Muscle of arm (tissue), 14 donors: ENCODE measurements around the gene GPR89B. TPM values are rescaled to one million over a fixed set of nuclear protein-coding genes. Genes with fewer than 3 reads are reported as not detected.
"Not testable (repeated sequence)": the region's sequence is repeated elsewhere in the genome, so short reads cannot be mapped to it uniquely, and the experiment has no call there.

Source experiments
- DNase-seq: peaks from one replicate; pipeline ENCODE4 v3.0.0-alpha.2; 2013
- long read RNA-seq, 11 donors: transcript quantifications; one replicate each; lab custom pipeline, GENCODE V29; 2026
- polyA plus RNA-seq, 12 donors: library from polyadenylated mRNA; unstranded; fragments of 120-200 nt; gene quantifications; one replicate each; pipeline ENCODE4 v1.2.1, GENCODE V29; 2013; ENCODE audit not compliant: insufficient read length in 12 of 12

The GPR89B gene
- polyA plus RNA-seq: 10 to 100 TPM in 11 of 12 donors, not detected in 1; 12.8 to 29.6 (median 22.2) TPM
- long read RNA-seq, donor 1, partial matches to known transcripts: 0 of 2 reads
- long read RNA-seq, donor 1, other reads (novel, unspliced or antisense): 0 of 2 reads
- long read RNA-seq, donor 2, transcript GPR89B-201 (14 exons, 1,934 nt): major isoform, 6 of 6 reads
- long read RNA-seq, donor 2, partial matches to known transcripts: 0 of 6 reads
- long read RNA-seq, donor 2, other reads (novel, unspliced or antisense): 0 of 6 reads
- long read RNA-seq, donor 3, partial matches to known transcripts: 0 of 2 reads
- long read RNA-seq, donor 3, other reads (novel, unspliced or antisense): 0 of 2 reads
- long read RNA-seq, donor 4, partial matches to known transcripts: 0 of 4 reads
- long read RNA-seq, donor 4, other reads (novel, unspliced or antisense): 0 of 4 reads
- long read RNA-seq, donor 5, transcript GPR89B-201 (14 exons, 1,934 nt): major isoform, 5 of 6 reads
- long read RNA-seq, donor 5, partial matches to known transcripts: 0 of 6 reads
- long read RNA-seq, donor 5, other reads (novel, unspliced or antisense): 0 of 6 reads
- long read RNA-seq, donor 6, partial matches to known transcripts: 0 of 1 reads
- long read RNA-seq, donor 6, other reads (novel, unspliced or antisense): 0 of 1 reads
- long read RNA-seq, donor 7: 0 reads
- long read RNA-seq, donor 8, transcript GPR89B-201 (14 exons, 1,934 nt): major isoform, 7 of 10 reads
- long read RNA-seq, donor 8, partial matches to known transcripts: 0 of 10 reads
- long read RNA-seq, donor 8, other reads (novel, unspliced or antisense): 0 of 10 reads
- long read RNA-seq, donor 9, partial matches to known transcripts: 0 of 1 reads
- long read RNA-seq, donor 9, other reads (novel, unspliced or antisense): 0 of 1 reads
- long read RNA-seq, donor 10, transcript GPR89B-201 (14 exons, 1,934 nt): major isoform, 5 of 5 reads
- long read RNA-seq, donor 10, partial matches to known transcripts: 0 of 5 reads
- long read RNA-seq, donor 10, other reads (novel, unspliced or antisense): 0 of 5 reads
- long read RNA-seq, donor 11, partial matches to known transcripts: 0 of 3 reads
- long read RNA-seq, donor 11, other reads (novel, unspliced or antisense): 0 of 3 reads

GRCh38 chr1:147928236-147929132, at the start of gene GPR89B:
GPR89B (plus strand) TSS chr1:147928420; CDS start chr1:147928537, 117 bp downstream.
- DNase-seq: peak; percentile 67

DNA sequence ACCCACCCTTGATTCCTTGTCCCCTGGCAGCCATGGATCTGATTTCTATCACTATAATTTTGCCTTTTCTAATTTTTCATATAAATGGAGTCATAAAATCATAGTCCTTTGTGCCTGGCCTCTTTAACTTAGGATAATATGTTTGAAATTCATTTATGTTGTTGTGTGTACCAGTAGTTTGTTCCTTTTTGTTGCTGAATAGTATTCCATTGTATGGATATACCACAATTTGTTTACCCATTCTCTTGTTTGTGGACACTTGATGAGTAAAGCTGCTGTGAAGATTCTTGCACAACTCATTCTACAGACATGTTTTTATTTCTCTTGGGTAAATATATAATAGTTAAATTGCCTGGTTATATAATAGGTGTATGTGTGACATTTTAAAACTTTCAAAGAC, 48.3 kb upstream of the GPR89B start:
- DNase-seq: no peak

- DNase-seq: no peak
Observed at GRCh38 chr1:147882535-147882934, 45.7 kb upstream of the GPR89B start.

DNA sequence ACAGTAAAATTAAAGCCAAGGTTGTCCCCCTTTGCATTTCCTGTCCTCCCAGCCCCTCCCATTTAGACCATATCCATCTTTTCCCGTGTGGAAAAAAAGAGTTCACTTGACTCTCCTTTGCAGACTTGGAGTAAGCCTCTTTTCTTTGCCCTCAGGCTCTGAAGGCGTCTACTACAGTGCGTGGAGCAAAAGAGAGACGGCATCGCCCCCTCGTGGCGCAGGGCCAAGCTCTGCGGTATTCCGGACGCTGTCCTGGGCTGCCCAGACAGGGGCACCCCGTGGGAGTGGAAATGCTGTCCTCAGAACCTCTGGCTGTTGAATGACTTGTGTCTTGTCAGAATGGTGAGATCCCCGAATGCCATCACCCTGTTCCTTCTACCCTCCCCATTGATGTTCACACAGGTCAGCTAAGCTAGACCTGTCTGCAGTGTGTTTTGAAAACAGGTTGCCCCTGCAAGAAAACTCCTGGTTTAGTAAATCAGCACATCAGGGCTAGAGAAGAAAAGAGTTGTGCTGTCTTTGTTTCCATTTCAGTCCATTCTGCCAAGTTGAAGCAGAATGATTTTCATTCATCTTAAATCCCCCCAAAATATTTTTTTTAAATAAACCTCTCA, 37.9 kb upstream of the GPR89B start:
- peak; percentile 35 for DNase-seq

DNA sequence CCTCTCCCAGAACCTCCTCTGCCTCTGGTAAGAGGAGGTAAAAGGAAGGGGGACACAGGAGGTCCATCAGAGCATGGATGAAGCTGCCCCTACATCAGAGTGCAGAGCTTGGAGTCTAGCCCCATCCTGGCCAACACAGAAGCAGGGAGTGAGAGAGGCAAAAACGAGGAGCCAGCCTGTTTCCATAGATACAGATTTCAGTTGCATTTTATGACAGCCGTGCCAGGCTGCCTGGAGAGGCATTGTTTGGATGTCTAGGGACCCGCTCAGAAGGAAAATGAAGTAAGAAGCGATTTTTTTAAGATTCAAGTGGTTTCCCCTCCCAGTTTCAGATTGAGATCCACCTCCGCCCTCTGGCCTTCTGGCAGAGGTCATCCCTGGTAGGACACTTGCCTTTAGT, 37.1 kb upstream of the GPR89B start:
- DNase-seq: no peak

DNA sequence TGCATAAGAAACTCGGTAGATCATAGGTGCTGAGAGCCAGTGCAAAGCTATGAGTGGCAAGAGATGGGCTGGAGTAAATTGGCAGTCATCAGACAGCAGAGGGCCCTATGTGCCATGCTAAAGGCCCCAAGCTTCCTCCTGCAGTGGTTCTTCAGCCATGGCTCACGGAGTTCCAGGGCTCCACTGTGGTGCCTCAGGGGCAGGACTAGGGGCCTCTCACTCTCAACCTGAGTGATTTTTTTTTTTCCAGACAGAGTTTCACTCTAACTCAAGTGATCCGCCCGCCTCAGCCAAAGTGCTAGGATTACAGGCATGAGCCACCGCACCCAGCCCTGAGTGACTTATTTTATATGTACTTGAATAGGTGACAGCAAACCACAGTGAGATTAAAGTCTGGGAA, 36.0 kb upstream of the GPR89B start:
- DNase-seq: no peak

- peak; percentile 51 for DNase-seq
Observed at GRCh38 chr1:147892731-147893214, 35.4 kb upstream of the GPR89B start.

- DNase-seq: no peak
Observed at GRCh38 chr1:147895123-147895522, 33.1 kb upstream of the GPR89B start.

DNA sequence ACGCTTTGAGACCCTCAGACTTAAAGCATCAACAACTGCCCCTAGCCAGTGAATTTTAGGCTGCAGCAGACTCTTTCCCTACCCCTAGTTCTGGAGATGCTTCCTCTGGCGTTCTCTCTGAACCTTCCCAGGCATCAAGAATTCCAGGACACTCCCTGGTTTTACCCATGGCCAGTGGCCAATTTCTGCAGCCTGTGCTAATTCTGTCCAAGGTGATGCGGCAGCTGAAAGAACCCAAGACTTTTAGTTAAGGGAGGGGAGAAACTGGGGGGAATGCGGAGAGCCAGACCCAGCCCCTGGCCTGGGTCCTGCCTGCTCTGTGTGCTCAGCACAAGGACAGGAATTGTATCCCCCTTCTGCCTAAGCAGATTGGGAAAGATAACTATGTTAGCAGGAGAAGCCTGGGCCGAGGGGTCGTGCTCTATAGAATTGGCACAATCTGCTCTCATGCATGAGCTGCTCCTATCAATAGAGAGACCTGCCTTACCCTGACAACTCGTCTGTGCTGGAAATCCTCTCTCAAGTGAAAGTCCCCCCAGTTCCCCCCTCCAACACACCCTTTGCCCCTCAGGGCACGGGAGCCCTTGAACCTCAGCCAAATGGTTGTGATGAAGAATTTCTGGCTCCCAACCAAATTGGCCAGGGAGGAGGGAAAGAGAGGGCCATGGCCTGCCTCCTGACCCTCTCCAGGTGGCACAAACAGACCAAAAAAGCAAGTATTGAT, 31.0 kb upstream of the GPR89B start:
- DNase-seq: no peak

- no peak for DNase-seq
Observed at GRCh38 chr1:147897789-147898188, 30.4 kb upstream of the GPR89B start.

- no peak for DNase-seq
Observed at GRCh38 chr1:147902253-147902845, 25.9 kb upstream of the GPR89B start, which contains the start of gene GJA8. GJA8 (plus strand) TSS chr1:147902795; CDS start chr1:147907956, 5,161 bp downstream.

GRCh38 chr1:147904726-147905125, 23.5 kb upstream of the GPR89B start:
- no peak for DNase-seq

GRCh38 chr1:147907786-147908509, 20.3 kb upstream of the GPR89B start:
- no peak for DNase-seq

DNA sequence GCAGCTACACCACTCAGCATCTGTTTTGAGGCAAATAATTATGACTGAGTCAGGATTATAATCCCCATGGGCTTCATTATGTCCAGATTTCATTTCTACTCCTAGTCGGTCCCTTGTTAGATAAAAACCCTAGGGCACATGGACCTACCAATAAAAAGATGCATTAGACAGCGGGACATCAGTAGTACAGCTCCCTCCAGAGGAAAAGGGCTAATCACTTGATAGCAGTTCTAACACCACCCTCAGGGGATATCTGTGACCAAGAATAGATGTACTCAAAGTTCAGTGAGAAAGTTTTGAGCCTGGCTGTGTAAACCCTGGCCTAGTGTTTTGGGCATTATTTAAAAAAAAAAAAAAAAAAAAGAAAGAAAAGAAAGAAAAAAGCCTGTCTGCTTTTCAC, 15.7 kb upstream of the GPR89B start:
- no peak for DNase-seq

- DNase-seq: no peak
Observed at GRCh38 chr1:147913362-147913942, 14.8 kb upstream of the GPR89B start.

GRCh38 chr1:147919896-147920295, 8.3 kb upstream of the GPR89B start:
- DNase-seq: no peak

GRCh38 chr1:147924813-147925212, 3.4 kb upstream of the GPR89B start:
- no peak for DNase-seq

DNA sequence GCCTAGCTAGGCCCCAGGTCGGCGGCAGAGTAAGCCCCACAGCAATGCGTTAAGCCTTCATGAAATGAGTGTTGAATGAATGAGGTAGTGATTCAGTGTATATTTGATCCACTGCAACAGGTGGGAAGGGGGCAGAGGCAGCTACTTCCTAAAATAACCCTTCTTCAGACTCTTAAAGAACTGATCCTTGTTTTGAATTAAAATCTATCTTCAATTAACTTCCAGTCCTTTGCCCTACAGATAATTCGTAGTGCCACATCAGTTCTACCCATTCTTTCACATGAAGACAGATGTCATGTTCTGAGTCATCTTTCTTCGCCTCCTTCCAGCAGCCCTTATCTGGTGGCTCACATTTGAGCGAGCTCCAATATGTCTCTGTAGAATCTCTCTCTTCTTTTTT, 1.0 kb upstream of the GPR89B start:
- not testable (repeated sequence) for DNase-seq
